Measurements from ENCODE around the gene CHKB.
A peak's percentile ranks its signal among the peaks of the same experiment; 100 is the strongest.
"Not testable (repeated sequence)": the region's sequence is repeated elsewhere in the genome, so short reads cannot be mapped to it uniquely, and the experiment has no call there.

Gene CHKB

GRCh38 chr22:50546326-50547262 is 36.1 kb downstream of the CHKB start:
- Mint-ChIP-seq H3K4me1 (peaks cover 54% of the 10 kb centered on the region), H3K9me3 (peaks cover 6% of the 10 kb centered on the region), H3K27me3 (no peaks in the 10 kb centered on the region), H3K27ac (no peak overlapping the region), H3K4me3 (peak overlapping the region; percentile 36), H3K36me3 (ENCODE audit: low read depth) (peaks cover 7% of the 10 kb centered on the region)
- no peak for DNase-seq
- no peak for ATAC-seq

DNA sequence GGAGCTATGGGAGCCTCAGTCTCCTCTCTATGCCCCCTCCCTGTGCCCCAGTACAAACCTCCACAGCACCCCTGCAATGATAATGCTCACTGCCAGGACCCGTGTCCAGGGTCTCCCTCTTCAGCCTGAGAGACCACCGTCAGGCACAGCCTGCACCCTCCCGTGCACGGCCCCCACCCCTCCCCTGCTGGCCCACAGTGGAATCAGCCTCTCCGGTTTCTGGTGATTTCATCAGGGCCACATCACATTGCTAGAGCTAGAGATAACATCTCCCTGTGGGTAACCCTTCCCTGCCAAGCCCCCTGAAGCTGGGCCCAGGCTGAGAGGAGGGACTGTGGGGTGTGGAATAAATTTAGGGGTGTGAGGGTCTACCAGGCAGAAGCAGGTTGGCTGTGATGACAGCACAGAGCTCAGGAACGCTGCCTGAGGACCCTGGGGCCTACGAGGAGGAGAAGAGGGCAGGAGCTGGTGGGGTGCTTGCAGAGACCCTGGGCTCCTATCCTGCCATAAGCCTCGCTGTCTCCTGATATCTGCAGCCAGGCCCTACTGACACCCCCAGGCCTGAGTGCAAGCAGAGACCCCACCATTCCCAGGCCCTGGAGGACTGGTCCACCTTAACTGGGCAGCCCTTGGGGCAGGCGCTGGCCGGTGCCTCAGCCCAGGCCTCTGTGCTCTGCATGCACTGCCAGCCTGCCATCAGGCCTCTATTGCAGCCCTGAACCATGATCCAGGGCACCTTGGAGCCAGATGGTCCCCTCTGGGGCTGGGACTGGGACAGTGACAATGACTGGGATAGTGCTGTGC is 36.9 kb downstream of the CHKB start, which contains the start of gene KLHDC7B:
TSS of gene KLHDC7B (plus strand) at position 378 of the 804 bp plus-strand sequence. CDS start at position 723, 345 bp downstream.
- DNase-seq (no peak), ATAC-seq (peak; percentile 15)
- peaks cover 8% of the 10 kb centered on the region for H3K36me3 Mint-ChIP-seq (ENCODE audit: low read depth)
- peaks cover 61% of the 10 kb centered on the region for H3K4me1 Mint-ChIP-seq
- no peaks in the 10 kb centered on the region for H3K27me3 Mint-ChIP-seq
- peak within 1 kb of the TSS; percentile 55 for H3K4me3 Mint-ChIP-seq
- peaks cover 6% of the 10 kb centered on the region for H3K9me3 Mint-ChIP-seq
- peak within 1 kb of the TSS; percentile 73 for H3K27ac Mint-ChIP-seq

DNA sequence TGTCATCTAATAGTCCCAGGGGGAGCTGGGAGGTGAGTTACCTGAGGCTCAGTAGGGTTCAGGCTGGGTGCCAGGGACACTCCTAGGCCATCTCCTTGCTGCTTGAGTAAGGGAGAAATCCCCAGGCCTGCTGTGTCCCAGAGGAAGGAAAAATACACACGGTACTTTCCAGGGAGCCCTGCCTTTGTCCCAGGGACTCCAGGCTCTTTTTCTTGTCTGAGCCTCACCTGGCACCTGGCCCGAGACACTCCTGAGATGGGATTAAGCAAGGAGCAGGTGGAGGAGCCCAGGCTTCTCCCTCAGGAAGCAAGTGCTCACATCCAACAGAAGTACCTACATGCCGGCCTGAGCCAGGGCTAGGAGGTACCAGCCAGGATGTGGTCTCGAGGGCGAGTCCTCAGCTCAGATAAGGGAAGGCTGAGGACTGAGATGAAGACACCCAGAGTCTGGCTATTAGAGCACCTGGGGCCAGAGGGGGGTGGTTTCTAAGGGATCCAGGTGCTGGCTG is 37.8 kb downstream of the CHKB start:
- H3K9me3 Mint-ChIP-seq = peaks cover 6% of the 10 kb centered on the region
- peak overlapping the region; percentile 73 for H3K27ac Mint-ChIP-seq
- peaks cover 61% of the 10 kb centered on the region for H3K4me1 Mint-ChIP-seq
- H3K36me3 Mint-ChIP-seq (ENCODE audit: low read depth) = peaks cover 8% of the 10 kb centered on the region
- H3K4me3 Mint-ChIP-seq = peak overlapping the region; percentile 55
- no peaks in the 10 kb centered on the region for H3K27me3 Mint-ChIP-seq
- DNase-seq (no peak), ATAC-seq (no peak)

DNA sequence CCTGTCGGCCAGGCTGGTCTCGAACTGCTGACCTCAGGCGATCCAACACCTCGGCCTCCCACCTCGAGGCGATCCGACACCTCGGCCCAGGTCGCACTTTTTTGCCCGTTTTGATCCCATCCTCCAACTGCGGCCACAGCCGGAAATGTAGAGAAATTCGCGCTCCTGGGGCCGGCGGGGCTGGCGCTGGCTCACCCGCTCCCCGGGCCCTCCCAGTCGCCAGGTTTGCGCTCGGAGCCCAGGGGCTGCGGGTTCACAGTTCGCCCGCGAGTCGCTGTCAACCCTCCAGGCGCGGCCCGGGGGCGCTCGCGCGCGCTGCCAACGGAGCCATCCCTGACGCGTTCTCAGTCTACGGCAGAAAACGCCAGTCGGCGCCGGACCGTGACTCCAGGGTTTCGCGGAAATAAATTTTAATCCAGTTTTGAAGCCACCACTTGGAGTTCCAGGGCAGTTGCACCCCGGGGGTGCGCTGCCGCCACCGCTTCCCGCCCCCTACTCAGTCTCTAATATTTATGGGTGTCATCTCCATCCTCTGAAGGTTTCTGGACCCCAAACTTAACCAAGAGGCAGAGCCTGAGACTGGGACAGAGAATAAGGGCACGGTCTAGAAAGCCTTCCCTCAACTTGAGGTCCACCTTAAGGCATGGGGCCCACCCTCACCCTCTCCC is 38.4 kb downstream of the CHKB start:
- peak; percentile 89 for DNase-seq
- ATAC-seq = peak; percentile 65
- H3K27ac Mint-ChIP-seq = peak overlapping the region; percentile 73

DNA sequence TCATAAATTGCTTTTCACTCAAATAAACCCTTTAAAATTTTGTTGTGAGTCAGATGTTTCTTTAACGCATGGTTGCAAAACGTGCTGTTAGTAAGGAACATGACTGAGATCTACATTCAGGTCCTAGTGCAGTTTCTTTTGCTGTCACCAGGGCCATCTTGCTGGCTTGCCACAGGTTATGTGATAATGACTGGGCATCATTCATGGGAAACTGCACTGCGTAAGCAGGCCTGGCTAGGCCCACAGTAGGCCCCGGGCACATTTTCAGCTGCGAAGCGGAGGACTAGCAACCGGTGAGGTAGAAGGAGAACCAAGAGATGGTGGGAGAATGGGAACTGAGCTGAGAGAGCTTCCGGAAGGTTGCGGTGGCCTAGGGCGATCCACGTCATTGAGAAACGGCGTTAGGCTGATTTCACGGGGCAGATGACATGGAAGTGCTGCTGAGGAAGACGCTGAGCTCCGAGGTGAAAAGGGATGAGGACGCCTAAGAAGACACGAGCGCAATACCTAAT is 40.2 kb downstream of the CHKB start:
- H3K4me3 Mint-ChIP-seq = peak overlapping the region; percentile 21
- ATAC-seq (no peak), DNase-seq (no peak)
- peak overlapping the region; percentile 90 for H3K27ac Mint-ChIP-seq
- peaks cover 74% of the 10 kb centered on the region for H3K4me1 Mint-ChIP-seq
- H3K36me3 Mint-ChIP-seq (ENCODE audit: low read depth) = peaks cover 8% of the 10 kb centered on the region
- no peaks in the 10 kb centered on the region for H3K27me3 Mint-ChIP-seq
- H3K9me3 Mint-ChIP-seq = peaks cover 6% of the 10 kb centered on the region

More for the DNA sequence above, 38.4 kb downstream of the CHKB start:
- Mint-ChIP-seq H3K4me3 (peak overlapping the region; percentile 55), H3K27me3 (no peaks in the 10 kb centered on the region), H3K36me3 (ENCODE audit: low read depth) (peaks cover 8% of the 10 kb centered on the region), H3K9me3 (peaks cover 6% of the 10 kb centered on the region), H3K4me1 (peaks cover 64% of the 10 kb centered on the region)

GRCh38 chr22:50541667-50542026 is 41.0 kb downstream of the CHKB start:
- DNase-seq; ATAC-seq; H3K9me3 Mint-ChIP-seq; H3K36me3 Mint-ChIP-seq (ENCODE audit: low read depth); H3K27me3 Mint-ChIP-seq: not testable (repeated sequence)
- Mint-ChIP-seq H3K4me3 (peak overlapping the region; percentile 21), H3K4me1 (peaks cover 81% of the 10 kb centered on the region), H3K27ac (peak overlapping the region; percentile 90)

DNA sequence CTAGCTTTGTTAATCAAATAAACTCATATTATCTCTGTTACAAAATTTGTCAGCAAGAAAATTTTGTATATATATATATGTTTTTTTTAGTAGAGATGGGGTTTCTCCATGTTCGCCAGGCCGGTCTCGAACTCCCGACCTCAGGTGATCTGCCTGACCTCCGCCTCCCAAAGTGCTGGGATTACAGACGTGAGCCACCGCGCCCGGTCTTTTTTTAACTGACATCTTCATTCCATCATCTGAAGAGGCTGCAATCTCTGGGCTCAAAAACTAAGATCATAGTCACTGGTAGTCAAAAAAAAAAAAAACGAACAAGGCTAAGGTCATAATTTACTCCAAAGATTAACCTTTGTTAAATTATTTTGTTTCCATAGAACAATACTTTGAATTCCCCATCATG is 42.3 kb downstream of the CHKB start:
- Mint-ChIP-seq H3K4me1 (peaks cover 72% of the 10 kb centered on the region), H3K9me3 (peaks cover 6% of the 10 kb centered on the region), H3K36me3 (ENCODE audit: low read depth) (peaks cover 8% of the 10 kb centered on the region), H3K27me3 (no peaks in the 10 kb centered on the region), H3K27ac (peak overlapping the region; percentile 90), H3K4me3 (peak overlapping the region; percentile 50)
- ATAC-seq (no peak), DNase-seq (no peak)

- Mint-ChIP-seq H3K4me3 (peak overlapping the region; percentile 1), H3K4me1 (peaks cover 75% of the 10 kb centered on the region), H3K27me3 (no peaks in the 10 kb centered on the region), H3K27ac (peak overlapping the region; percentile 97), H3K36me3 (ENCODE audit: low read depth) (peaks cover 8% of the 10 kb centered on the region), H3K9me3 (peaks cover 6% of the 10 kb centered on the region)
- DNase-seq (no peak), ATAC-seq (no peak)
Observed at GRCh38 chr22:50537765-50538164, 44.9 kb downstream of the CHKB start.

DNA sequence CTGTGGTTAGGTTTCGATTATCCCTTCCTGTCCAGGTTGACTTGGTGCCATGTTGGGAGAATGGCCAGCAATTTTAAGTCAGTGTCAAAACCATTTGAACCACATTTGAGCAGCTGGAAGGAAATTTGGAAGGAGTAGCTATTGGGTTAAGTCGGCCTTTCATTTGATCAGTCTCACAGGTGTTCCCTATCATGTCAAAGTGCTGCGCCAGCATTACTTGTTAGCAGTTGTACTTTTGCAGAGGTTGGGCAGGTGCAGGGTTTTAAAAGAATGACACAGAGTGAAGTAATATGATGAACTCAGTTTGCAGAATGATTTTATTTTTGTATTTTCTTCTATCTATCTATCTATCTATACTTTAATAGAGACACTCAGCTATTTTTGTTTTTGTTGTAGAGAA is 46.4 kb downstream of the CHKB start:
- Mint-ChIP-seq H3K4me3 (no peak overlapping the region), H3K36me3 (ENCODE audit: low read depth) (peaks cover 2% of the 10 kb centered on the region), H3K27ac (no peak overlapping the region), H3K4me1 (peaks cover 63% of the 10 kb centered on the region), H3K27me3 (no peaks in the 10 kb centered on the region), H3K9me3 (no peaks in the 10 kb centered on the region)
- DNase-seq (no peak), ATAC-seq (no peak)

DNA sequence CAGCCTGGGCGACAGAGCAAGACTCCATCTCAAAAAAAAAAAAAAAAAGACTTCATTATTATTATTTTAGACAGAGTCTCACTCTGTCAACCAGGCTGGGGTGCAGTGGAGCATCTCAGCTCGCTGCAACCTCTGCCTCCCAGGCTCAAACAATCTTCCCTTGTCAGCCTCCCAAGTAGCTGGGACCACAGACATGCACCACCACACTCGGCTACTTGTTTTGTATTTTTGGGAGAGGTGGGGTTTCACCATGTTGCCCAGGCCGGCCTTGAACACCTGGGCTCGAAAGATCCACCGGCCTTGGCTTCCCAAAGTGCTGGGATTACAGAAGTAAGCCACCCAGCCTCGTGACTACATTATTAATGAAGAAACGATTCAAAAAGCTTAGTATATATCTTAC is 47.5 kb downstream of the CHKB start:
- DNase-seq (no peak), ATAC-seq (no peak)
- Mint-ChIP-seq H3K4me3 (no peak overlapping the region), H3K27me3 (no peaks in the 10 kb centered on the region), H3K27ac (no peak overlapping the region), H3K4me1 (peaks cover 55% of the 10 kb centered on the region), H3K36me3 (ENCODE audit: low read depth) (no peaks in the 10 kb centered on the region), H3K9me3 (no peaks in the 10 kb centered on the region)

DNA sequence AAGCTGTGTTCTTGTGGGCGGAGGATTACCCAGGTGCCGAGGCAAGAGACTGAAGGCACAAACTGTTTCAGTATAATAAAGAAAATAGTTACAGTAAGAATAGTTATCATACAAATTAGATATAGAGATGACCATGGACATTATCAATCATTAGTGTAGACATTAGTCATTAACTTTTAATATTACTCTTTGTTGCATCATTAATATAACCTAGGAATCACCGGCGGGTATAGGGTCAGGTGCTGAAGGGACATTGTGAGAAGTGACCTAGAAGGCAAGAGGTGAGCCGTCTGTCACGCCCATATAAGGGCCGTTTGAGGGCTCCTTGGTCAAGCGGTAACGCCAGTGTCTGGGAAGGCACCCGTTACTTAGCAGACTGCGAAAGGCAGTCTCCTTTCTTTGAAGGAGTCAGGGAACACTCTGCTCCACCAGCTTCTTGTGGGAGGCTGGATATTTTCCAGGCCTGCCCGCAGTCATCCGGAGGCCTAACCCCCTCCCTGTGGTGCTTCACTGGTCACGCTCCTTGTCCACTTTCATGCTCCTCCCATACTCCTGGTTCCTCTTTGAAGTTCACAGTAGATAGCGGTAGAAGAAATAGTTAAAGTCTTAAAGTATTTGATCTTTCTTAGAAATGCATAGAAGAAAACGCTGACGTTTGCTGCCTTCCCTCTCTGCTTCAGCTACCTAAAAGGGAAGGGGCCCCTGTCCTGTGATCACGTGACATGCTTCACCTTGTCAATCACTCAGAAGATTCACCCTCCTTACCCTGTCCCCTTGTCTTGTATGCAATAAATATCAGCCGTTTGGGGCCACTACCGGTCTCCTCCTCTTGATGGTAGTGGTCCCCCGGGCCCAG is 48.6 kb downstream of the CHKB start:
- not testable (repeated sequence) for DNase-seq; H3K36me3 Mint-ChIP-seq (ENCODE audit: low read depth); H3K27me3 Mint-ChIP-seq; H3K4me3 Mint-ChIP-seq; ATAC-seq; H3K9me3 Mint-ChIP-seq
- H3K27ac Mint-ChIP-seq = peak overlapping the region; percentile 62
- peaks cover 46% of the 10 kb centered on the region for H3K4me1 Mint-ChIP-seq

DNA sequence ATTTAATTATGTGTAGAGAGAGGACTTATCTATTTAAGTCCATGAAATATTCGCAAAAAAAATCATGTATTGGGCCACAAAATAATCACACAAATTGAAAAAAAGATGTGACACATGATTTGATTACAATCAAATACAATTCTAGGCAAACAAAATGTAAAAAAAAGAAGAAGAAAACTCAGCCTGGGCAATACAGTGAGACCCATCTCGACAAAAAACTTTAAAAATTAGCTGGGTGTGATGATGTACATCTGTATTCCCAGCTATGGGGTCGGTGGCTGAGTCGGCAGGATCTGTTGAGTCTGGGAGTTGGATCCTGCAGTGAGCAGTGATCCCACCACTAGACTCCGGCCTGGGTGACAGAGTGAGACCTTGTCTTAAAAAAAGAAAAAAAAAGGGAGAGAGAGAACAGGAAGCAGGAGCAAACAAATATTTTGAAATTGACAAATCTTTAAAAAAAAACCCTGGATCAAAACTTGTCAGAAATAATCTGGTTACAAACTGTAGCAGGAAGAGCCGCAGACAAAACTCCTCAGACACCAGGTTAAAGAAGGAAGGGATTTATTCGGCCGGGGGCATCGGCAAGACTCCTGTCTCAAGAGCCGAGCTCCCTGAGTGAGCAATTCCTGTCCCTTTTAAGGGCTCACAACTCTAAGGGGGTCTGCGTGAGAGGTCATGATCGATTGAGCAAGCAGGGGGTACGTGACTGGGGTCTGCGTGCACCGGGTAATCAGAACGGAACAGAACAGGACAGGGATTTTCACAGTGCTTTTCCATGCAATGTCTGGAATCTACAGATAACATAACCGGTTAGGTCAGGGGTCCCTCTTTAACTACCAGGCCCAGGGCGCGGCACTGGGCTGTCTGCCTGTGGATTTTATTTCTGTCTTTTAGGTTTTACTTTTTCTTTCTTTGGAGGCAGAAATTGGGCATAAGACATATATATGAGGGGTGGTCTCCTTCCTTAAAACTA is 49.5 kb downstream of the CHKB start:
- H3K4me3 Mint-ChIP-seq = peak overlapping the region; percentile 88
- peaks cover 5% of the 10 kb centered on the region for H3K36me3 Mint-ChIP-seq (ENCODE audit: low read depth)
- H3K9me3 Mint-ChIP-seq = no peaks in the 10 kb centered on the region
- ATAC-seq = no peak
- DNase-seq = no peak
- peak overlapping the region; percentile 78 for H3K27ac Mint-ChIP-seq
- H3K4me1 Mint-ChIP-seq = peaks cover 44% of the 10 kb centered on the region
- H3K27me3 Mint-ChIP-seq = no peaks in the 10 kb centered on the region
